OCI-LY1 (cell line): ENCODE data around the gene PPP1R14B.

ENCODE experiments used
- H2AFZ ChIP-seq: fragments of 200-600 bp; sonication (generic), shearing (Covaris generic); 2 replicates; pipeline ENCODE4 v1.6.0; 2014; ENCODE audit warnings: antibody characterized with exemption, mild to moderate bottlenecking, low read length
- H3F3A ChIP-seq: fragments of 200-600 bp; sonication (generic), shearing (Covaris generic); 2 replicates; pipeline ENCODE4 v1.6.0; 2014; ENCODE audit warnings: mild to moderate bottlenecking, antibody characterized with exemption, low read length, moderate library complexity; ENCODE audit not compliant: insufficient read depth
- H3K27ac ChIP-seq: fragments of 200-600 bp; sonication (generic); 2 replicates; pipeline ENCODE4 v1.5.1; 2014; ENCODE audit warnings: low read length, mixed run types, mild to moderate bottlenecking, low read depth; ENCODE audit not compliant: poor library complexity, severe bottlenecking
- H3K27me3 ChIP-seq: fragments of 200-600 bp; sonication (generic); 2 replicates; pipeline ENCODE4 v1.6.0; 2014; ENCODE audit warnings: antibody characterized with exemption, mild to moderate bottlenecking, low read length, moderate library complexity; ENCODE audit not compliant: insufficient read depth
- H3K36me3 ChIP-seq: fragments of 200-600 bp; sonication (generic); 2 replicates; pipeline ENCODE4 v1.6.1; 2014; ENCODE audit warnings: mild to moderate bottlenecking, antibody characterized with exemption, low read length, moderate library complexity, mixed read lengths; ENCODE audit not compliant: insufficient read depth
- H3K4me1 ChIP-seq: fragments of 200-600 bp; sonication (generic); 2 replicates; pipeline ENCODE4 v1.5.1; 2014; ENCODE audit warnings: mild to moderate bottlenecking, low read length, moderate library complexity; ENCODE audit not compliant: insufficient read depth, severe bottlenecking
- H3K4me2 ChIP-seq: fragments of 200-600 bp; sonication (generic), shearing (Covaris generic); 2 replicates; pipeline ENCODE4 v1.6.1; 2014; ENCODE audit warnings: low read length
- H3K4me3 ChIP-seq: fragments of 200-600 bp; sonication (generic); 2 replicates; pipeline ENCODE4 v1.5.1; 2014; ENCODE audit warnings: low read length, low read depth, mild to moderate bottlenecking, mixed read lengths; ENCODE audit not compliant: poor library complexity, severe bottlenecking
- H3K79me2 ChIP-seq: fragments of 200-600 bp; shearing (Covaris generic); 2 replicates; pipeline ENCODE4 v1.6.1; 2016; ENCODE audit warnings: mixed run types, low read length, mixed read lengths; ENCODE audit not compliant: insufficient read depth
- H3K9ac ChIP-seq: fragments of 200-600 bp; sonication (generic), shearing (Covaris generic); 2 replicates; pipeline ENCODE4 v1.6.1; 2014; ENCODE audit warnings: mild to moderate bottlenecking, low read length, mixed read lengths
- H3K9me2 ChIP-seq: fragments of 200-600 bp; sonication (generic), shearing (Covaris generic); 2 replicates; pipeline ENCODE4 v1.6.1; 2014; ENCODE audit warnings: low read depth, mild to moderate bottlenecking, low read length, mixed read lengths
- H3K9me3 ChIP-seq: fragments of 200-600 bp; shearing (Covaris generic); 2 replicates; pipeline ENCODE4 v1.6.1; 2014; ENCODE audit warnings: low read length, mixed read lengths
- H4K20me1 ChIP-seq: fragments of 200-600 bp; sonication (generic), shearing (Covaris generic); 2 replicates; pipeline ENCODE4 v1.6.0; 2016; ENCODE audit warnings: mild to moderate bottlenecking, low read length; ENCODE audit not compliant: insufficient read depth
- CTCF ChIP-seq: fragments of 200-600 bp; sonication (generic), shearing (Covaris generic); IDR thresholded peaks from 2 replicates; pipeline ENCODE4 v1.5.1; 2017; ENCODE audit warnings: mild to moderate bottlenecking, antibody characterized with exemption, low read length, moderate library complexity, mixed read lengths
- EZH2 ChIP-seq: fragments of 200-600 bp; sonication (generic), shearing (Covaris generic); IDR thresholded peaks from 2 replicates; pipeline ENCODE4 v1.8.0; 2017; ENCODE audit warnings: borderline replicate concordance, mixed run types, mild to moderate bottlenecking, antibody characterized with exemption, low read length, moderate library complexity, mixed read lengths

The PPP1R14B gene

GRCh38 chr11:64294774-64295173 lies 48.0 kb upstream of the PPP1R14B start:
- Histone ChIP-seq H3K4me1 (no peaks in the 10 kb centered on the region), H3K9me3 (no peaks in the 10 kb centered on the region), H3K27ac (no peak overlapping the region), H3K9me2 (no peaks in the 10 kb centered on the region), H3K36me3 (no peaks in the 10 kb centered on the region), H2AFZ (no peak overlapping the region), H3F3A (no peaks in the 10 kb centered on the region), H3K79me2 (no peaks in the 10 kb centered on the region), H3K4me3 (no peak overlapping the region), H3K27me3 (peaks cover 8% of the 10 kb centered on the region; the same call in 1 of the 2 replicates), H4K20me1 (no peaks in the 10 kb centered on the region), H3K9ac (no peak overlapping the region), H3K4me2 (no peak overlapping the region)
- TF ChIP-seq EZH2 = no peak
- TF ChIP-seq CTCF = no peak

- H3K36me3 ChIP-seq = no peaks in the 10 kb centered on the region
- H3K27me3 ChIP-seq = peaks cover 8% of the 10 kb centered on the region; the same call in 1 of the 2 replicates
- H2AFZ ChIP-seq = no peak overlapping the region
- H3K4me2 ChIP-seq = no peak overlapping the region
- H3F3A ChIP-seq = no peaks in the 10 kb centered on the region
- no peak overlapping the region for H3K9ac ChIP-seq
- H3K9me3 ChIP-seq = no peaks in the 10 kb centered on the region
- TF ChIP-seq CTCF (no peak), EZH2 (no peak)
- no peaks in the 10 kb centered on the region for H3K9me2 ChIP-seq
- no peak overlapping the region for H3K27ac ChIP-seq
- no peak overlapping the region for H3K4me3 ChIP-seq
- no peaks in the 10 kb centered on the region for H4K20me1 ChIP-seq
- H3K79me2 ChIP-seq = no peaks in the 10 kb centered on the region
- H3K4me1 ChIP-seq = no peaks in the 10 kb centered on the region
These were observed 45.9 kb upstream of the PPP1R14B start for GRCh38 chr11:64292460-64293254.

GRCh38 chr11:64291752-64292459 lies 45.2 kb upstream of the PPP1R14B start:
- Histone ChIP-seq H3K4me3 (no peak overlapping the region), H3F3A (no peaks in the 10 kb centered on the region), H2AFZ (no peak overlapping the region), H3K79me2 (no peaks in the 10 kb centered on the region), H3K9me2 (no peaks in the 10 kb centered on the region), H3K4me1 (no peaks in the 10 kb centered on the region), H3K36me3 (no peaks in the 10 kb centered on the region), H3K9me3 (no peaks in the 10 kb centered on the region), H3K27me3 (peaks cover 8% of the 10 kb centered on the region; the same call in 1 of the 2 replicates), H3K27ac (no peak overlapping the region), H3K4me2 (no peak overlapping the region), H3K9ac (no peak overlapping the region), H4K20me1 (no peaks in the 10 kb centered on the region)
- no peak for TF ChIP-seq CTCF
- TF ChIP-seq EZH2 = no peak
